RKO (cell line): ENCODE data around the gene HOXB4.

Experiments
- DNase-seq: peaks from one replicate; pipeline ENCODE4 v3.0.0-alpha.2; 2016; ENCODE audit warnings: low spot score

HOXB4 gene

DNA sequence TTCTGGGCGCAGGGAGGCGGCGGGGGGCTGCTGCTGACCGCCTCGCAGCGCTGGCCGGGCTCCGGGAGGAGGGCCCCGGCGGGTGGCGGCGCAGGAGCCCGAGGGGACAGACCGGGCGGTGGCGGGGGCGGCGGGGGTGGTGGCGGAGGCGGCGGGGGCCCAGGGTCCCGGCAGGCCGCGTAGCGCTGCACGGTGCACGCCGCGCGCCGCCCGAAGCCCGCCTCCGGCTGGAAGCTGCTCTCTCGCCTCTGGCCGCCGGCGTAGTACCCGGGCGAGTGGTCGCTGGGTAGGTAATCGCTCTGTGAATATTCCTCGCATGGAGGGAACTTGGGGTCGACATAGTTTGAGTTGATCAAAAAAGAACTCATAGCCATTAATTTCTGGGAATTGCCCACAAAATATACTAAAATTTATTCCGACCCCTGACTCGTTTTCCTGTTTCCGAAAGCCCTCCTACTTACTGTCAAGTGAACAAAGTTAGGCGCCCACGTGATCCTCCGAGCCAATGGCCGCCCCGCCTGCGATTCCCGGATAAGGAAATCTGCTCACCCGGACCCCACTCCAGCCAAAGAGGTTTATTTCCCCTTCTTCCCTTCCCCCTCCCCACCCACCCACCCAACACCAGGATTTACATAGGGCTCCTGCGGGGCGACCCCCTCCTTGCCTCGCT is at the start of gene HOXB4:
TSS of gene HOXB4 (minus strand) at position 405 of the 670 bp plus-strand sequence. CDS start at position 374, 31 bp downstream.
- peak; percentile 81 for DNase-seq

DNA sequence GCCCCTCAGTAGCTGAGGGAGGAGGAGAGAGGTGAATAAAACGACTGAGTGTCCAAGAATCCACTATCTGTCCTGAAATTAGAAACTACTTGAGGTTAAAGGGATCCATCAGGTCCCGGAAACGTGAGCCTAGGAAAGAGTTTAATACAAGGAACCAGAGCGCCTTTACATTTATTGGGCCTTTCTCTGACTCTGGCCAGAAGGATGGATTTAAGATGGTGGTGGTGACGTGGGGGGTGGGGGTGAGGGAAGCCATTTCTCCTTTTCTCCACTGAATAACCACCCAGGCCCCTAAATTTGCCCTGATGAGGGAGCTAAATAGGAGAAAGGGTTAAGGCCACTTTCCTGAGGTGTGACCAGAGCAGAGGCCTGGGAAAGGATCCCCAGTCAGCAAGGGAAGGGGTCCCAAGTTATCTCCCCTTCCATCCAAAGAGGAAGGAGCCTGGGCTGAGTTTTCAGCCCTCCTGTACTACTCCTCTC is 49.0 kb upstream of the HOXB4 start:
- no peak for DNase-seq

DNA sequence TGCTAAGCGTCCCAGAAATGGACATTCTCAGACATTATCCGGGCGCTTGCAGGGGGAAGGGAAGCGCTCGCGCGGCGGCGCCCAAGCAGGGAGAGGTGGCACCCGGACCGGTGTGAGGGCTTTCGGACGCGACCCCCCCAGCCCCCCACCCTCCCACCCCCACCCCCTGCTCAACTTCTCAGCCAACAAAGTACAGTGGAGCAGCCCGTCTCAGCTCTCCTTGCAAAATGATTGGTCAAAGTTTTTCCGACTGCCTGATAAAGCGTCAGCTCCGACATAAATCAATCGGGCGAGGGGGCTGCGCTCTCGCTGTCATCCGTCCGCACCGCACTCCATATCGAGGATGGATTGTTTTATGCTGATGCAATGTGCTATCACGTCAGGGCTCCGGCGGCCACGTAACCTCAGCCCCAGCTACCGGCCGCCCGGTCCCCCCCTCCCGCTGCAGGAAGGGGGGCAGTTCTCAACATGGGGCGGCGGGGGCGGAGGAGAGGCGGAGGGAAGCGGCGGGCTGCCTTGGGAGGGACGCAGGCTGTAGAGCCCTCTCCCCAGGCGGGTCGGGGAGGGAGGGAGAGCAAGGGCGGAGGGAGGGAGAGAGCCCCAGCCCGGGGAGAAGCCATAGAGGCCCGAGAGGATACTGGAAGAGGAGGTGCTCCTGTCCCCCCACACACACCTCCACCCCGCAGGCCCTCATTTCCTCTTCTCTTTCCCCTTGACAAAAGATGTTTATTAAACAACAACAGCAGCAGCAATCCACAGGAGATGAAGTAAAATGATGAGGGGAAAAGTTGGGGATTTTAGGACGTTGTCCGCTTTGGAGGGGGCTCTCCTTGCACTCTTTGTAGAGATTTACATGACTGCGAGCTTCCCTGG is 48.3 kb upstream of the HOXB4 start, which contains the start of gene HOXB9:
TSS of gene HOXB9 (minus strand) at position 114 of the 873 bp plus-strand sequence. CDS start at position 25, 89 bp downstream.
- peak; percentile 97 for DNase-seq

DNA sequence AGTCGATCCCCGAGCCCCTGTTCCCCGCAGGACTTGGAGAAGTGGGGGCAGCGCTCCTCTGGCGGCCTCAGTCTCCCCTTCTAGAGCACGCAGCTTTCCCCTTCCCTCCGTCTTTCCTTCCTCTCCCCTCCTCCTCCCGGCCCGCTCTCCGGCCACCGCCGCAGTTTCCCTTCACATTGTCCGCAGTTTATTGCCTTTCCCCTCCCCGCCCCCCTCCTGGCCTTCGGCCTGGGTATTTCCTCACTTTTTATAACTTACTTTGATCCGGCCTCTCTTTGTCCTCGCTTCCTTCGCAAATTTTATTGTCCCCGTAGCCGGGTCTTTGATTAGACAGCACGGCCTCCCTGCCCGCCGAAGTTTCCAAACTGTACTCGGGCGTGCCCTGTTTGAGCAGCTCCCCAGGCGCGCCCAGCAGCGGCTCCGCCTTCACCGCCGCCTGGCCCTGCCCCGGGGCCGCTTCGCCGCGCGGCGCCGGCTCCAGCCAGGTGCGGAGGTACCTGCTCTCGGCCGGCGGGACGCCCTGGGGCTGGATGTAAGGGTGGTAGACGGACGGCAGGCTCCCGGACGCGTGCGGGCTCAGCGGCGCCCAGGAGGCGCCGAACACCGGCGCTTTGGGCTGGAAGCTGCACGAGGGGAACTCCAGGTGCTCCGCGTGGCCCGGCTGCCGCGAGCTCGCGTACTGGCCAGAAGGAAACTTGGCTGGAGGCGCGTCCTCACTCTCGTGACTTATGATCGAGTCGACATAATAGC is 47.5 kb upstream of the HOXB4 start:
- DNase-seq: peak; percentile 21

DNA sequence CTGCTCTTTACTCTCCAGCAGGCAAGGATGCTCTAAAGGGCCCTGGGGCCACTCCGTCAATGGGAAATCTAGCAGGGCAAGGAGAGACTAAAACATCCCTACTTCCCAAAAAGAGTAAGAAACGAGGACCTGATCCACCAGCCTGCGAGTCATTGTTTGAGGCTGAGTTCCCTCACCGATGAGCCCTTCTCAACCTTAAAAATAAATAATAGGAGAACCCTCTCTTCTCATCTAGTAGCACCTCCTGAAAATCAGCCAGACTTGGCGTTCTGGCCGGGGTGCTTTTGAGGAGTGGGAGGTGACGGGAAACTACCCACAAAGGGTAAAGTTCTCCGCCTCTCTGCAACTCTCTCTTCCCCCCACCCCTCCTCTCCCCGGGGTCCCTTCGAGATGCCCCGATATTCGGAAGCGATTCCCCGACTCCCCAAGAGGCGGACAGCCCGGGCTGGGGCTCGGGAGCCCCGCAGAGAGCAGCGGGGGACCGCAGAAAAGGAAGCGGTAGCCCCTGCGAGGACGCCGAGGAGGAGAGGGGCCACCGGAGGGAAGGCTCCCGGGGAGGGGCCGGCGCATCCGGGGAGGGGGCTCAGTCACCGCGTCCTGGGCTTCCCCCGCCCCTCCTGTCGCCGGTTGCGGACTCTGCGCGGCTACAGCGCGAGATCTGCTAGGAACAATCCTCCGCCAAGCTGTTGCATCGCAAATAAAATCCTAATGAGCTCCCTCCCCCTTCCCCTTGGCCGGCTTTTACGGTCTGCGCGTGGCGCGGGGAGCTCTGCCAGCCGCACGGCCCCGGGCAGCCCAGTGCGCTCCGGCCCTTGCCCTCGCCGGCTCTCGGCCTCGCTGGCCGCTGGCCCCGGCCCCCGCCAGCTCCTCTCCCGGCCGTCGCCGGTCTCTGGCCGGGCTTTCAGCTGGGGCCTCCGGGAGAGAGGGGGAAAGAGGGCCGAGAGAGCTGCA is 46.7 kb upstream of the HOXB4 start:
- DNase-seq: peak; percentile 50

DNA sequence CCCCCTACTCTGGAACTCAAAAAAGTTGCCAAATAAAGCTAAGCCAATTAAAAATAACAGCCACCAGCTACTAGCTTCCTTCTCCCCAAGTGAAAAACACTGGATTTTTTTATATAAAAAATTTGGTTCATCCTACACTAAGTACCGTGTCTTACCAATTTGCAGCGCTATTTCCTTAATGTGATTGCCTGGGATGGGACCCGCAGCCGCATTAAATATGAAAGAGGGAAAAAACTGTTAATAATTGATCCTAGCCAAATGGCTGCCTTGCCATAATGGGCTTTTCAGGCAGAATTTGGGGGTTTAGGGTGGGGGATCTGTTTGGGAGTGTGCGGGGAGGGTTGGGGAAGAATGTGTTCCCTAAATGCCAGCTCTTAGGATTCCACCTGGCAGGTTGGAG is 46.0 kb upstream of the HOXB4 start:
- no peak for DNase-seq

DNA sequence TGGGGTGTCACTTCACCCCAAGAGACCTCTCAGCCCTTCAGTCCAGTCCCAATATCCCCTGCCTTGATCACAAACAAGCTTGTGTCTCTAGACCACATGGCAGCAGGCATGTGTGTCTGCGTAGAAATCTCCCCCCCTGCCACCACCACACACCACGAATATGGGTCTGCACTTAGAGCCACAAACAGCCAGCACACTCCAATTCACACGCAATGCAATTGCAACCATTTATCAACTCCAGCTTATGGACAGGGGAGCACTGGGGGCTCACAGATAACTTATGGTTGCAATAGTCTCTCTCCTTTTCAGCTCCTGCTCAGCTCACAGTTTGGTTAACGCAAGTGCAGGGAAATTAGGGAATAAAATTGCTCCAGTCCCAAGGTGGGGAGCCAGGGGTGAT is 45.4 kb upstream of the HOXB4 start:
- no peak for DNase-seq

DNA sequence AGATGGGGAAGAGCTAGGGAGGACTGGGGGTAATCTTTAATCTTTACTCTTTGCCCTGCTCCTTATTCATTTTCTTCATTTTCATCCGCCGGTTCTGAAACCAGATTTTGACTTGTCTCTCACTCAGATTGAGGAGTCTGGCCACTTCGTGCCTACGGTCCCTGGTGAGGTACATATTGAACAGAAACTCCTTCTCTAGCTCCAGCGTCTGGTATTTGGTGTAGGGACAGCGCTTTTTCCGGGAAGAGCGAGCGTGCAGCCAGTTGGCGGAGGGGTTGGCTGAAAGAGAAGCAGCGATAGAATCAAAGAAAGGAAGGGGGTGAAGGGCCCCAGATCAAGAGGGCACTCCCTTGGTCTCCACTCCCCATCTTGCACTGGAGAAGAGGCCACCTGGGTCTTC is 44.7 kb upstream of the HOXB4 start:
- DNase-seq: no peak

DNA sequence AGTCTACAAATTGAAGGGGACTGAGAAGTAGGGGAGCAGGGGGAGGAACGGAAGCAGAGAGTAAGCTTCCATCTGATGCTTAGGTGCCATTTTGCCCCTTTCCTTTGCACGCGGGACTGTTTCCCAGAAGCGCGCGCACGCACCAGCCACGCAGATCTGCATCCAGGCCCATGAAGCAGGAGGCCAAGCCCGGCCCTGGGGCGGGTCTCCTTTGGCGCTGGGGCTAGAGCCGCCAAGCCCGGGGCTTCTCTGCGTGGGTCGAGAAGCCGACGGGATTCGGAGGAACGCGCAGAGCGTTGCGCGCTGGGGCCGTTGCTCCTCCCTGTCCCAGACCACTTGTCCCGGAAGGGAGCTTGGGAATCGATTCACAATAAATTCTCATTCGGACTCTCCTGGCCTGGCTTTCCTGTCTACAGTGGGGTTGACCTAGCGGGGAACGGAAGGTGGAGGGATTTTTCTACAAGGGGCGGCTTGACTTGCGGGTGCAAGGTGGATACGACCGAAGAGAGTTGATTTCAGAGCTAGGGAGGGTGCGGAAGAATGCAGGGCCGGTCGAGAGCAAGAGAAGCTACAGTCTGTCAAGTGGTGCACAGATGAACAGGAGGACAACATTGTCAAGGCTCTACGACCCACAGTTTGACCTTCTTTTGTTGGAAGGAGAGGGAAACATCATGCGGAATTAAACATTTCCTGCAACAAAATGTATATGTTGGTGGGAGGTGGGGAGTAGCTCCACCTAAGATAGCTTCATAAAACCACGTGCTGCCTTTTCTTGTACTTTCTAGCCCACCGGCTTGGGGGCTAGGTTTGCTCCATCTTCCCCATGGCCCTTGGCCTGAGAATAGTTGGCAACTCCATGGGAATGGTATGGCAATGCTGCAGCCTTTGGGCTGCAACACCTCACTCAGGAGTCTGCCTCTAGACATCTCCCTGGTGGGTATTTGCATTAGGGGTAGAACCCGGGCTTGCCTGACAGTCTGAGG is 43.6 kb upstream of the HOXB4 start:
- no peak for DNase-seq

DNA sequence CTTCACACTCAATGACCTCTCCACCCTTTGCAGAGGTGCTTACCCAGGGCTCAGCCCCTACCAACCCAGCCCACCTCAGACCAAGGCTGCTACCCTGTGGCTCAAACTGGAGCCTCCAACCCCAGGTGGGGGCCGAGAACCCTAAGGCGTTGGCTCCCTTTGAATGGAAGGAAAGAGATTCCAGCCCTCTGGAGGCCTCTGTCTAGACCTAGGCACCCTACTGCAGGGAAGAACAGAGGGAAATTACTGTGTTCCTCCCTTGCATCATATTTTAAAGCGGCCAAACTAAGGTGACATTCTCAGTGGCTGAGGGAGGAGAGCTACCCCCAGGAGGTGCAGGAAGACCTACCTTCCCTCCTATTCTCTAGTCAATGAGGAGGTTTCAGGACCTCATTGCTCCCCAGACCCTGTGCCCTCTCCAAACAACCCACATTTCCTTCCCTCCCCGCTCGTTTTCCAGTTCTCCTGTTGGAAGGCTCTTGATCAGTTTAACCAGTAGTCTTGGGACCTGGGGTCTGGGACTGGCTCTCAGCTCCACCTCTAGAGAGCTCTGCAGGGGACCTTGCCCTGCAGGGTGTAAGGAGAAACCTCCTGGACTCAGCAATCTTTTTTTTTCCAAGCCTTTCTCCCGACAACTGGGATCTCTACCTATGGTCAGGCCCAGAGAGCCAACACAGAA is 42.5 kb upstream of the HOXB4 start:
- DNase-seq: no peak

DNA sequence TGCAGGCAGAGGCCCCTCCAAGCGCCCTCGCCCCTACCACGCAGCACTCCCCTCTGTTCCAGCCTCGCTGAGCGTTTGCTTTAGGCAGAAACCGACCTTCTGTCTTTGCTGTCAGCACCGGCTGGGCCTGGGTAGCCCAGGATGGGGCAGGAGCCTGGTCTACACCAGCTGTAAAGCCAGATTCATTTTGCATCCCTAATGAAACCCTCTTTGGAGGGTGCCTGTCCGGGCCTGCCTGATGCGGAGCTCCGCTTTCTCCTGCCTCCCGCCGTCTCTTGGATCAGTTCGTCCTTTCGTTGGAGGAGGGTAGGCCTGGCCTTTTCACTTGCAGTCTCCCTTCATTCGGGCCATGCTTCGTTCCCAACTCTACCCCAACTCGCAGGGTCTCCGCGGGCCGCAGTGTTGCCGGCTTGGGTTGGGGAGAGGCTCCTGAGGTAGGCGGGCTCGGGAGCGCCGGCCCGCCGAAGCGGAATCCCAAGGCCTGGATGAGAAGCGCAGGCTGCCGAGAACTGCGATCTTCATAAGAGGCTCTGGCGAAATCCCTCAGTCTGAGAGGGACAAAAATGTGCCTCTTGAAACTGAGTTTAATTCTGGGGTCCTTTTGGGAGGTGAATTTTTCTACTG is 41.8 kb upstream of the HOXB4 start:
- no peak for DNase-seq

DNA sequence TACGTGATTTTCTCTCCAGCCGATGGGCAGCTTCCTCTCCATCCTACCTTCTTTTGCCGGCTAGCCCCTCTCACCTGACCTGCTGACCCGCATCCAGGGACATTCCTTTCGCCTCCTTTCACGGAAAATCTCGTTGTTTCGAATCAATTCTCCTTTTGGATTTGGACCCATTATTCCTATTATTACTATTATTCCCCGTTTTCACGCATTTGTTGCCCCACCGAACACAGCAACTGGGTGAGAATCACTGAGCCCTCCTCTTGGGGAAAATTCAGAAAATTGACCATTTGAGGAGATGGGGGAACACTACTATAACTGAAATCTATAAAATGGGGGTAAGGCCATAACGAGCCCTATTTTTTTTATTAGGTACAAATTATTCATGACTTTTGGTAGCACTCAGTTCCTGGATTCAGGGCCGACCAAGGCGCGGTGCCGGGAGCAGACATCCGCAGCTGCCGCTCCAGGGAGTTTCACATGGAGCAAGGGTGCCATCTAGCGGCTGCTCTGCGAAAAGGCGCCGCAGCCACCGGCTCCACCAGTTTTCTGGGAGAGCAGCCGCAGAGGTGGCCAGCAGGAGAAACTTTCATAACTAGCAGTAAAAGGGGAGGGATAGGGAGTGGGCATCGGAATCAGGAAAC is 40.2 kb upstream of the HOXB4 start:
- DNase-seq: peak; percentile 82

DNA sequence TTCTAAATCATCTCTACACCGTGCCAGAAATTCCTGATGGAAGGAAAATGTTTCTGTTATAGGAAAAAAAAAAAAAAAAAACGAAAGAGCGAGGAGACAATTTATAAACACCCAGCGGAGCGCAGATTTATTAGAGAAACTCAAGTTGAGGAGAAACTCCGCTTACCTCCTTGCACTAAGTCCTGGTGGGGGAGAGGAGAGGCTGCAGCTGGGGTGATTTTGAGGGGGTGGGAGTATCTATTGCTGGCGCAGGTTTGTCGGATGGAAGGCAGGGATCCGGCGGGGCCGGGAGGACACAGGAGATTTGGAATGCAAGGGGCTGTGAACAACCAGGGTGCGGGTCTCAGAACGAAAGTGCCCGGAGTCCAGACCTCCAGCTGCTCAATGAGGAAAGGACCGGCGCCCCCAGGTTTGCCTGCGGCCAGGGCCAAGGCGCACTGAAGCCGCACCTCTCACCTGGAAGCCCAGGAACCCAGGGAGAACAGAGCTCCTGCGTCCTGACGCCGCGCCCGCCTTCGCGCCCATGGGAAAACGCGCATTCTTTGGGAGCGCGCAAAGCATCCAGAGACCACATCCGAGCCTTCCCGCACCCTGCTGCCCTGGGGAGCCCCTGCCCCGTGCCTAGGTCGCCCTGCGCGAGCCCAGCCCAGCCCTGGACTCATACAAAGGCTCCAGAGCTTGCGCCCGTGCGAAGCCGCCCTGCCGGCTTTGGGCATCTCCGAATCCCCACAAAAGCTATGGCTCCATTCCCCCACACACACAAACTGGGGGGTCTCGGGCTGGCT is 39.5 kb upstream of the HOXB4 start:
- DNase-seq: no peak

DNA sequence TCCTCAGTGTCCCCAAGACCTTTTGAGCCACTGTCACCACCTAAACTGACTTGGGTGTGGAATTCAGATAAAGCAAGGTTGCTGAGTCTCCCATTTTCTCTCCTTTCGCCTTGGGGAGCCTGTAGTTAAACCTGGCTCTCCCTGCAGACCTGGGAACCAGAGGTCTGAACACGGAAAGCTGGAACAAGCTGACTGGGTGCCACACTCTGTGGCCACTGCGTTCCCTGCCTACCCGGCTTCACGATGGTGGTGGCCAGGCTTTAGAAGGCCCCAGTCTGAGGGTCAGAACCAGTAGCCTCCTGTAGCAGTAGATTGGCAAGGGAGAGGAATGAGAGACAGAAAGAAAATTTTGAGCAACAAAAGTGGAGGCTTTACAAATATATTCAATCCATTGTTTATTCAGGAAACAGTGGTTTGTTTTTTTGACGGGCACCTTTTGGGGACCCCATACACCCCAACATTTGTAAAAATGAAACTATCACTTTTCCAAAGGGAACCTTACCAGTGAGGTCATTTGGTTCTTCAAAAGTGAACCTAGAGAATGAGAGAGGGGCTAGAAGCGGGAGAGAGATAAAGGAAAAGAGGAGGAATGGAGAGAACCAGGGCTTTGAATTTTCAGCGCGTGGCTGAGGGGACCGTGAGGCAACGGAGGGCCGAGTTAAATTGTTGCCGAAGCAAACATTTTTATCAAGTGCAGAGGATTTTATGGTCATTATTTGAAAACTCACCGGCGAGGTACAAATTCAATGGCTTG is 38.7 kb upstream of the HOXB4 start:
- no peak for DNase-seq

DNA sequence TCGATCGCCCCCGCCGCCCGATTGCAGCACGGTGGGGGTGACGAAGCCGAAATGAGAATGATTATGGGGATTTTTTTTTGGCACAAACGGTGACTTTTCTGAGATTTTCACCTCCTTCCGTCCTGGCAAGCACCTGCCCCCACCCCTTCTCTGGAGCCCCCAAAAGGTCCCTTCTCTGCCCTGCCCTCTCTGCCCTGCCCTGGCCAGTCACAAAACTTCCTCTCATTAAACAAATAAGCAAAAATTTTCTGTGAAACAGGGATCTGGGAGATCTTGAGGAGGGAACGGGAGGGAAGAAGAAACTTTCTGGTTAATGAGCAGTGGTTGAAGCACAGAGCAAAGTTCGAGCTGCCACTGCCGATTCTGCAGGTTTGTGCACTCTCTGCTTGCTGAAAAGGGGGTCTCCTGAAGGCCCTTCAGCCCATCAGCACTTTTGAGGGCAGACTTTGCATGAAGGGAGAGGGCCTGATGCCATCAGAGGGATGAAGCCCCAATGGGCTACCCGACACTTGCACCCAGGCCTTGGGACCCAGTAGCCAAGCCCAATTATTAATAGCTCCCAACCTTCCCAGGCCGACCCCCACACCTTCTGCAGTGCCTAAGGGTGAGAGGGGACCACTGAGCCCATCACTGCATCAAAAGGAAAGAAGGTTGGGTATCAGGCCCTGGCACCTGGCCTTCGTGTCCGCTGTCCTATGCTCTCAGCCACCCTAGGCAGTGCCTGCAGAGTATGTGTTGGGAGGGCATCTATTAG is 38.0 kb upstream of the HOXB4 start:
- no peak for DNase-seq
